Activated naive CD4-positive, alpha-beta T cell treated with anti-CD3 and anti-CD28 coated beads, Interleukin-2, amount 50 U/mL, for 72 hours (primary cell): ENCODE measurements around the gene DACT3. TPM values are rescaled to one million over a fixed set of nuclear protein-coding genes. Genes with fewer than 3 reads are reported as not detected.
A peak's percentile ranks its signal among the peaks of the same experiment; 100 is the strongest.

Experiments
- ATAC-seq, 2 donors: fragments of 150-1000 bp; cut with Tn5 transposase; 2 replicates each; pipeline ENCODE4 v1.10.0; 2021; ENCODE audit warnings: mild to moderate bottlenecking in 2 of 2, moderate library complexity in 2 of 2
- DNase-seq, 2 donors: peaks; one replicate each; pipeline ENCODE4 v3.0.0; 2021 to 2022; ENCODE audit warnings: low spot score in 2 of 2
- H3K27ac Mint-ChIP-seq, 2 donors: one replicate each; pipeline ENCODE4 v1.8.0; 2022; ENCODE audit warnings: mild to moderate bottlenecking in 2 of 2, mixed read lengths in 2 of 2
- H3K36me3 Mint-ChIP-seq, 2 donors: one replicate each; pipeline ENCODE4 v1.8.0; 2022; ENCODE audit warnings: mixed read lengths in 2 of 2
- H3K9me3 Mint-ChIP-seq, 2 donors: one replicate each; pipeline ENCODE4 v1.8.0; 2022; ENCODE audit warnings: mixed read lengths in 2 of 2
- total RNA-seq, 2 donors: library from RNA; stranded (reverse); gene quantifications; one replicate each; pipeline ENCODE4 v1.2.3, GENCODE V29; 2022

Gene DACT3
- total RNA-seq, 2 donors from 2014 or later = 1.9 to 25.9 TPM

DNA sequence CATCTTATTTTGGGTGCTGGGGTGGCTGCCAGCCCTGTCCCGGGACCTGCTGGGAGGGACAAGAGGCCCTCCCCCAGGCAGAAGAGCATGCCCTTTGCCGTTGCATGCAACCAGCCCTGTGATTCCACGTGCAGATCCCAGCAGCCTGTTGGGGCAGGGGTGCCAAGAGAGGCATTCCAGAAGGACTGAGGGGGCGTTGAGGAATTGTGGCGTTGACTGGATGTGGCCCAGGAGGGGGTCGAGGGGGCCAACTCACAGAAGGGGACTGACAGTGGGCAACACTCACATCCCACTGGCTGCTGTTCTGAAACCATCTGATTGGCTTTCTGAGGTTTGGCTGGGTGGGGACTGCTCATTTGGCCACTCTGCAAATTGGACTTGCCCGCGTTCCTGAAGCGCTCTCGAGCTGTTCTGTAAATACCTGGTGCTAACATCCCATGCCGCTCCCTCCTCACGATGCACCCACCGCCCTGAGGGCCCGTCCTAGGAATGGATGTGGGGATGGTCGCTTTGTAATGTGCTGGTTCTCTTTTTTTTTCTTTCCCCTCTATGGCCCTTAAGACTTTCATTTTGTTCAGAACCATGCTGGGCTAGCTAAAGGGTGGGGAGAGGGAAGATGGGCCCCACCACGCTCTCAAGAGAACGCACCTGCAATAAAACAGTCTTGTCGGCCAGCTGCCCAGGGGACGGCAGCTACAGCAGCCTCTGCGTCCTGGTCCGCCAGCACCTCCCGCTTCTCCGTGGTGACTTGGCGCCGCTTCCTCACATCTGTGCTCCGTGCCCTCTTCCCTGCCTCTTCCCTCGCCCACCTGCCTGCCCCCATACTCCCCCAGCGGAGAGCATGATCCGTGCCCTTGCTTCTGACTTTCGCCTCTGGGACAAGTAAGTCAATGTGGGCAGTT is 51.2 kb downstream of the DACT3 start:
- peak in 1 of 2 donors; percentile 52 for DNase-seq
- Mint-ChIP-seq H3K9me3 (no peaks in the 10 kb centered on the region), H3K27ac (peak overlapping the region in 1 of 2 donors; percentile 77), H3K36me3 (peaks cover 35 to 45% of the 10 kb centered on the region in 2 donors)
- no peak for ATAC-seq

DNA sequence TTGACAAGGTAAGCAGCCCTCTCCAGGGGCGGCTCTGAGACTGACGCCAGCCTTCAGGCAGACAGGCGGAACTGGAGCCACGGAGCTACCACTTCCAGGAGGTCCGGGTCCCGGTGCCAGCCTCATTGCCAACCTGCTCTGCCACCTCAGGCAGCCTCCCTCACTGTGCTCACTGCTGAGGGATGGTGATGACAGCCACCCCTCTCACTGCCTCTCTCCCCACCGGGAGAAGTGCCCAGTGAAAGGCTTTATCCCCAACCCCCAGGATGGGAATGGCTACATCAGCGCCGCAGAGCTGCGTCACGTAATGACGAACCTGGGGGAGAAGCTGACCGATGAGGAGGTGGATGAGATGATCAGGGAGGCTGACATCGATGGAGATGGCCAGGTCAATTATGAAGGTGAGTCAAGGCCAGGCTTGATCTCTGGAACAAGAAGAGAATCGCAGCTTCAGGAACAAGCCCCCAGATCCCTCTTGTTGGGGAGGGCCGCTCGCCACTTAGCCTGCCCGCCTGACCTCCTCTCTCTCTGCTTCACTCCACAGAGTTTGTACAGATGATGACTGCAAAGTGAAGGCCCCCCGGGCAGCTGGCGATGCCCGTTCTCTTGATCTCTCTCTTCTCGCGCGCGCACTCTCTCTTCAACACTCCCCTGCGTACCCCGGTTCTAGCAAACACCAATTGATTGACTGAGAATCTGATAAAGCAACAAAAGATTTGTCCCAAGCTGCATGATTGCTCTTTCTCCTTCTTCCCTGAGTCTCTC is 52.2 kb downstream of the DACT3 start:
- H3K36me3 Mint-ChIP-seq = peaks cover 35 to 45% of the 10 kb centered on the region in 2 donors
- DNase-seq (peak in 1 of 2 donors; percentile 54), ATAC-seq (no peak)
- no peaks in the 10 kb centered on the region for H3K9me3 Mint-ChIP-seq
- H3K27ac Mint-ChIP-seq = no peak overlapping the region

DNA sequence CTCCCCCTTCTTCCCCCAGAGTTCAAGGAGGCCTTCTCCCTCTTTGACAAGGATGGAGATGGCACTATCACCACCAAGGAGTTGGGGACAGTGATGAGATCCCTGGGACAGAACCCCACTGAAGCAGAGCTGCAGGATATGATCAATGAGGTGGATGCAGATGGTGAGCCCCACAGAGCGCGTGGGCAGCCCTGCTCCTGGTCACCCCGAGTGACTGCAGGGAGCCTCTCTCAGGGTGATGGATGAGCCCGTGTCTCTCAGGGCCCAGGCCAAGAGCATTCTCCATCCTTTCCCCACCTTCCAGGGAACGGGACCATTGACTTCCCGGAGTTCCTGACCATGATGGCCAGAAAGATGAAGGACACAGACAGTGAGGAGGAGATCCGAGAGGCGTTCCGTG is 52.8 kb downstream of the DACT3 start:
- Mint-ChIP-seq H3K9me3 (no peaks in the 10 kb centered on the region), H3K27ac (no peak overlapping the region), H3K36me3 (peaks cover 40 to 49% of the 10 kb centered on the region in 2 donors)
- ATAC-seq = no peak
- no peak for DNase-seq

DNA sequence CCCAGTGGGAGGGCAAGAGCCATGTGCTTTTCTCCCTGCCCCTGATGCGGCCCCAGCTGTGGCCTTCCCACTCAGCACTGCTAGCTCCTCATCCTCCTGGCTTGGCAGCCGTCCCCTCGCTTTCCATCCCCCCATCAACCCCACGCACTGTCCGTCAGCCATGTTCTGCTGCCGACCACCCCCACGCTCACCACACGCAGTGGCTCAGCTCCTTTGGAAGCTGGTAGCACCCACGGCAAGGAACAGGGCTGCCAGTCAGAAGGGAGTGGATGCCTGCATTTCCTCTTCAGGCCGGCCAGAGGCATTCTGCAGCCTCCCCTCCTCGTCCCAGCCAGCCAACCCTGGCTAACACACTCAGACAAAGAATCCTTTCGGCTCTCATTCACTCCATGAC is 53.5 kb downstream of the DACT3 start:
- Mint-ChIP-seq H3K27ac (no peak overlapping the region), H3K36me3 (peaks cover 48 to 52% of the 10 kb centered on the region in 2 donors), H3K9me3 (no peaks in the 10 kb centered on the region)
- no peak for DNase-seq
- no peak for ATAC-seq

GRCh38 chr19:46606681-46607447 is 54.1 kb downstream of the DACT3 start:
- Mint-ChIP-seq H3K36me3 (peaks cover 53 to 57% of the 10 kb centered on the region in 2 donors), H3K9me3 (no peaks in the 10 kb centered on the region), H3K27ac (no peak overlapping the region)
- no peak for ATAC-seq
- DNase-seq = no peak

GRCh38 chr19:46606019-46606418 is 55.0 kb downstream of the DACT3 start:
- peak overlapping the region in 1 of 2 donors; percentile 2 for H3K27ac Mint-ChIP-seq
- ATAC-seq (no peak), DNase-seq (no peak)
- H3K36me3 Mint-ChIP-seq = peaks cover 53 to 59% of the 10 kb centered on the region in 2 donors
- no peaks in the 10 kb centered on the region for H3K9me3 Mint-ChIP-seq

DNA sequence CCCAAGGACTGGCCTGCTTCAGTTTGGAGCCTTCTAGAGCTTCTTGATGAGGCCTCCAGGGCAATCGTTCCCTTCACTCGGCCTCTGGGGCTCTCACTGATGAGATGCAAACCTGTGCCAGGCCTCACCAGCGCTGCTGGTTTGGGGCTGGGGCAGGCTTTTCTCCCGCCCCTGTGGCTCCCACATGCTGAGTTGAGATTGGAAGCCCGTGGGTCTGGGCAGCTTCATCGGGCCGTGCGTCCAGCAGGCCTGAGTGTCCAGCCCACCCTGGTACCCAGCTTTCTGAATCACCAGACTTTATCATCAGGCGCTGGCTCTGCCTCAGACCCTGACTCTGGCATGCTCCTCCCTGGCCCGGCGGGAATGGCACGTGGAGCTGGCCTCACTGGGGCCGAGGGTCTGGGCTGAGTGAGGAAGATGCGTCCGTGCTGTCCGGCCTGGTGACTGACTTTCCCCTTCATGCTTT is 55.6 kb downstream of the DACT3 start:
- peaks cover 49 to 59% of the 10 kb centered on the region in 2 donors for H3K36me3 Mint-ChIP-seq
- DNase-seq (no peak), ATAC-seq (no peak)
- no peaks in the 10 kb centered on the region for H3K9me3 Mint-ChIP-seq
- H3K27ac Mint-ChIP-seq = no peak overlapping the region

GRCh38 chr19:46604781-46605355 is 56.1 kb downstream of the DACT3 start:
- H3K27ac Mint-ChIP-seq = no peak overlapping the region
- no peaks in the 10 kb centered on the region for H3K9me3 Mint-ChIP-seq
- ATAC-seq = no peak
- H3K36me3 Mint-ChIP-seq = peaks cover 48 to 64% of the 10 kb centered on the region in 2 donors
- no peak for DNase-seq

GRCh38 chr19:46603752-46604231 is 57.2 kb downstream of the DACT3 start:
- H3K36me3 Mint-ChIP-seq = peaks cover 45 to 58% of the 10 kb centered on the region in 2 donors
- H3K27ac Mint-ChIP-seq = peak overlapping the region in 1 of 2 donors; percentile 100
- ATAC-seq (no peak), DNase-seq (no peak)
- peaks cover 0 to 4% of the 10 kb centered on the region in 2 donors for H3K9me3 Mint-ChIP-seq

GRCh38 chr19:46603195-46603637 is 57.8 kb downstream of the DACT3 start:
- Mint-ChIP-seq H3K9me3 (peaks cover 0 to 9% of the 10 kb centered on the region in 2 donors), H3K27ac (peak overlapping the region; percentile 98 to 100), H3K36me3 (peaks cover 49 to 55% of the 10 kb centered on the region in 2 donors)
- ATAC-seq (no peak), DNase-seq (no peak)

- H3K27ac Mint-ChIP-seq = peak overlapping the region; percentile 98 to 100
Measured at GRCh38 chr19:46602392-46603194, 58.4 kb downstream of the DACT3 start.

DNA sequence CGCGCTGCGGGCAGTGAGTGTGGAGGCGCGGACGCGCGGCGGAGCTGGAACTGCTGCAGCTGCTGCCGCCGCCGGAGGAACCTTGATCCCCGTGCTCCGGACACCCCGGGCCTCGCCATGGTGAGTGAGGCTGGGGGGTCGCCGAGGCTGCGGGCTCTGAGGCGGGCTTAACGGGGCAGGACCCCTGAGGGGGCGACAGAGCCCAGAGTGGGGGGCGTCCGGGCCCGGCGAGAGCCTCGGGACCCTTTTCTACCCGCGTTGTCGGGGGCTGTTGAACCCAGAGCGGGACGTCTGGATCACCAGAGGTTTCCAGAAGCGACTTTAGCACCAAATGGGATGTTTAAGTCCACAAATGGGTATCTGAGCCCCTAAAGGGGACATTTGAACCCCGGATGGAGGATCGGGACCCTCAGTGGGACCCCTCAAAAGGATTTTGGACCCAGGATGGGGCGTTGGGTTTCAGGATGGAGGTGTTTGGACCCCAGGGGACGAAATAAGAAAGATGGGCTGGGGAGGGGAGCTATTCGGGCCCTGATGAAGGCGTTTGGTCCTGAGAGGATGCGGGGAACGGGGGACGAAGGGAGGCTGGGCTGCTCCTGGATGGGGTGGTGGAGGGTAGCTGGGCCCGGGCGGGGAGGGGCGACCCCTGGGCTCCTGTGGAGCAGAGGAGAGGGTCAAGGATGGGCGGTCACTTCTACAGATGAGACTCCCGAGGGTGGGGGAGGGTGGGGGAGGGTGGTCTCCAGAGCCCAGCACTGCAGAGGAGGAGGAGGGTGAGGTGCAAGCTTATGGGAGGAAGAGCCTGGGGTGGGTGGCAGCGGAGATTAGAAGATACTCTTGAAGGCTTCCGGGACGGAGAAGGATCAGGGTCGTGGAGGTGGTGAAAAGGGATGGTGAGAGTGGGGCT is 59.4 kb downstream of the DACT3 start, which contains the start of gene CALM3:
Gene CALM3 (plus strand): TSS at position 13 of the 907 bp plus-strand sequence. CDS start 105 bp downstream, at position 118.
- ATAC-seq = no peak
- Mint-ChIP-seq H3K27ac (peak within 1 kb of the TSS; percentile 100), H3K9me3 (peaks cover 0 to 12% of the 10 kb centered on the region in 2 donors), H3K36me3 (peaks cover 41% of the 10 kb centered on the region in 2 donors)
- no peak for DNase-seq

More at GRCh38 chr19:46602392-46603194, 58.4 kb downstream of the DACT3 start:
- no peak for DNase-seq
- H3K9me3 Mint-ChIP-seq = peaks cover 0 to 12% of the 10 kb centered on the region in 2 donors
- H3K36me3 Mint-ChIP-seq = peaks cover 45 to 49% of the 10 kb centered on the region in 2 donors
- peak; percentile 7 to 21 for ATAC-seq

- DNase-seq = peak; percentile 98 to 99
- H3K9me3 Mint-ChIP-seq = peaks cover 0 to 12% of the 10 kb centered on the region in 2 donors
- peaks cover 31 to 37% of the 10 kb centered on the region in 2 donors for H3K36me3 Mint-ChIP-seq
- peak overlapping the region; percentile 100 for H3K27ac Mint-ChIP-seq
- ATAC-seq = peak; percentile 88 to 93
Measured at GRCh38 chr19:46600384-46601317, 60.3 kb downstream of the DACT3 start.
